Smooth muscle cell (in vitro differentiated cells): Measurements from ENCODE around the gene PARVB. TPM values are rescaled to one million over a fixed set of nuclear protein-coding genes. Genes with fewer than 3 reads are reported as not detected.

ENCODE experiments used
- DNase-seq: peaks from one replicate; lab custom pipeline; 2025; ENCODE audit not compliant: unreplicated experiment; lab: John Stamatoyannopoulos, UW
- H2AFZ ChIP-seq: fragments of 200-600 bp; sonication (generic); 2 replicates; pipeline ENCODE4 v1.6.0; 2016; ENCODE audit warnings: antibody characterized with exemption, low read depth, mild to moderate bottlenecking
- H3F3A ChIP-seq: fragments of 200-600 bp; sonication (generic); 2 replicates; pipeline ENCODE4 v1.6.0; 2017; ENCODE audit warnings: antibody characterized with exemption, low read depth
- H3K27ac ChIP-seq: fragments of 200-600 bp; sonication (generic); 2 replicates; pipeline ENCODE4 v1.5.1; 2016; ENCODE audit warnings: low read depth, mild to moderate bottlenecking
- H3K27me3 ChIP-seq: fragments of 200-600 bp; sonication (generic); 2 replicates; pipeline ENCODE4 v1.6.1; 2016; ENCODE audit warnings: low read depth, mild to moderate bottlenecking
- H3K36me3 ChIP-seq: fragments of 200-600 bp; sonication (generic); 2 replicates; pipeline ENCODE4 v1.5.1; 2016; ENCODE audit warnings: low read depth
- H3K4me1 ChIP-seq: fragments of 200-600 bp; sonication (generic); 2 replicates; pipeline ENCODE4 v1.5.1; 2016; ENCODE audit warnings: low read depth
- H3K4me2 ChIP-seq: fragments of 200-600 bp; sonication (generic); 2 replicates; pipeline ENCODE4 v1.6.0; 2016; ENCODE audit warnings: mild to moderate bottlenecking
- H3K4me3 ChIP-seq: fragments of 200-600 bp; sonication (generic); 2 replicates; pipeline ENCODE4 v1.5.1; 2016; ENCODE audit warnings: mild to moderate bottlenecking
- H3K79me2 ChIP-seq: fragments of 200-600 bp; sonication (generic); 2 replicates; pipeline ENCODE4 v1.6.0; 2016; ENCODE audit warnings: low read depth, mild to moderate bottlenecking
- H3K9ac ChIP-seq: fragments of 200-600 bp; sonication (generic); 2 replicates; pipeline ENCODE4 v1.6.0; 2016; ENCODE audit warnings: low read depth
- H3K9me3 ChIP-seq: fragments of 200-600 bp; sonication (generic); replicated peaks from 2 replicates; pipeline ENCODE4 v1.5.1; 2016; ENCODE audit warnings: low read depth
- H4K20me1 ChIP-seq: fragments of 200-600 bp; sonication (generic); 2 replicates; pipeline ENCODE4 v1.6.0; 2016; ENCODE audit warnings: low read depth
- CTCF ChIP-seq: fragments of 200-600 bp; sonication (generic); IDR thresholded peaks from 2 replicates; pipeline ENCODE4 v1.5.1; 2017; ENCODE audit warnings: borderline replicate concordance, mild to moderate bottlenecking, antibody characterized with exemption; ENCODE audit not compliant: insufficient read depth, poor library complexity, severe bottlenecking
- WGBS: methylation state at CpG from one replicate; pipeline ENCODE4 v1.1.7; 2016; ENCODE audit warnings: low lambda C conversion rate; 5-methylcytosine and 5-hydroxymethylcytosine counted together
- polyA plus RNA-seq: library from polyadenylated mRNA; unstranded; fragments of >200 nt; fragmentation: Nextera tagmentation; extraction: Ambion mirVana; gene quantifications from 2 replicates; pipeline ENCODE4 v1.2.1, GENCODE V29; 2016
- total RNA-seq: library from RNA; depleted of rRNA; stranded (reverse); fragments of >200 nt; gene quantifications from 2 replicates; pipeline ENCODE4 v1.2.3, GENCODE V29; 2014

Gene PARVB
- total and polyA plus RNA-seq, 2 experiments from 2014 or later: 35.1 to 36.6 TPM

- WGBS: 93% methylated on average over 23 of the region's 23 CpGs
- H3K9ac ChIP-seq: no peak overlapping the region
Measured at GRCh38 chr22:44119669-44120313, 95.7 kb downstream of the PARVB start.

DNA sequence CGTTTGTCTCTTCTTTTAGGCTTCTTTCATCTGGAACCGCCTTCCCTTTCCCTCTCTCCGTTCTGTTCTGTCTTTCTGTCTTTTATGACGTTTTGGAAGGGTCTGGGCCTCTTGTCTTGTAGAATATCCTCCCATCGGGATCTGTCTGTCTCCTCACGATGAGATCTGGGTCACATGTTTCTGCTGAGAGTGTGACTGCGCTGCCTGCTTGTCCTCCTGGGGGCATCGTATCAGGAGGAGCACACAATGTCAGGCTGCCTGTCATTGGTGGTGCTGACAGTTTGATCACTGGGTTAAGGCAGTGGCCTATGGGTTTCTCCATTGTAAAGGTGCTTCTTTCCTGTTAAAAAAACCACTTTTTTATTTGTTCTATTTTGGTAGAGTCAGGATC is 96.2 kb downstream of the PARVB start:
- H3K4me2 ChIP-seq: no peak overlapping the region
- H3K36me3 ChIP-seq: no peaks in the 10 kb centered on the region
- TF ChIP-seq CTCF: no peak
- no peaks in the 10 kb centered on the region for H3F3A ChIP-seq
- WGBS: 85% methylated on average over 8 of the region's 8 CpGs
- no peak overlapping the region for H3K9ac ChIP-seq
- no peaks in the 10 kb centered on the region for H4K20me1 ChIP-seq
- no peak overlapping the region for H3K4me3 ChIP-seq
- no peaks in the 10 kb centered on the region for H3K4me1 ChIP-seq
- H3K9me3 ChIP-seq: no peaks in the 10 kb centered on the region
- DNase-seq: no peak
- H3K27me3 ChIP-seq: no peaks in the 10 kb centered on the region
- no peak overlapping the region for H3K27ac ChIP-seq
- no peak overlapping the region for H2AFZ ChIP-seq
- no peaks in the 10 kb centered on the region for H3K79me2 ChIP-seq

More at GRCh38 chr22:44119669-44120313, 95.7 kb downstream of the PARVB start:
- Histone ChIP-seq H3K36me3 (no peaks in the 10 kb centered on the region), H3K4me1 (no peaks in the 10 kb centered on the region), H2AFZ (no peak overlapping the region), H3K79me2 (no peaks in the 10 kb centered on the region), H3K27me3 (no peaks in the 10 kb centered on the region), H3K27ac (no peak overlapping the region), H3K4me3 (no peak overlapping the region), H4K20me1 (no peaks in the 10 kb centered on the region), H3F3A (no peaks in the 10 kb centered on the region), H3K4me2 (no peak overlapping the region), H3K9me3 (no peaks in the 10 kb centered on the region)
- DNase-seq: no peak
- TF ChIP-seq CTCF: no peak

GRCh38 chr22:44125421-44125820 is 101.3 kb downstream of the PARVB start:
- WGBS: 95% methylated on average over 6 of the region's 6 CpGs
- Histone ChIP-seq H3K27ac (no peak overlapping the region), H3K79me2 (no peaks in the 10 kb centered on the region), H3K9me3 (no peaks in the 10 kb centered on the region), H2AFZ (no peak overlapping the region), H3K4me2 (no peak overlapping the region), H3K27me3 (no peaks in the 10 kb centered on the region), H3K36me3 (no peaks in the 10 kb centered on the region), H3F3A (no peaks in the 10 kb centered on the region), H3K4me1 (no peaks in the 10 kb centered on the region), H3K9ac (no peak overlapping the region), H4K20me1 (peaks cover 12% of the 10 kb centered on the region), H3K4me3 (no peak overlapping the region)
- no peak for TF ChIP-seq CTCF
- DNase-seq: no peak

- Histone ChIP-seq H3K27me3 (no peaks in the 10 kb centered on the region), H3K4me3 (no peak overlapping the region), H3K36me3 (no peaks in the 10 kb centered on the region), H3F3A (no peaks in the 10 kb centered on the region), H3K4me2 (no peak overlapping the region), H3K9me3 (no peaks in the 10 kb centered on the region), H3K4me1 (no peaks in the 10 kb centered on the region), H3K9ac (no peak overlapping the region), H2AFZ (no peak overlapping the region), H3K27ac (no peak overlapping the region), H3K79me2 (no peaks in the 10 kb centered on the region), H4K20me1 (peaks cover 12% of the 10 kb centered on the region)
- TF ChIP-seq CTCF: no peak
- WGBS: 94% methylated on average over 2 of the region's 2 CpGs
- no peak for DNase-seq
Measured at GRCh38 chr22:44126807-44127206, 102.7 kb downstream of the PARVB start.
